ENCODE data around the gene FAM111A. TPM values are rescaled to one million over a fixed set of nuclear protein-coding genes. Genes with fewer than 3 reads are reported as not detected.
"Not testable (repeated sequence)": the region's sequence is repeated elsewhere in the genome, so short reads cannot be mapped to it uniquely, and the experiment has no call there.

Gene FAM111A
- 64.8 and 66.4 TPM in 2 replicates for total RNA-seq

DNA sequence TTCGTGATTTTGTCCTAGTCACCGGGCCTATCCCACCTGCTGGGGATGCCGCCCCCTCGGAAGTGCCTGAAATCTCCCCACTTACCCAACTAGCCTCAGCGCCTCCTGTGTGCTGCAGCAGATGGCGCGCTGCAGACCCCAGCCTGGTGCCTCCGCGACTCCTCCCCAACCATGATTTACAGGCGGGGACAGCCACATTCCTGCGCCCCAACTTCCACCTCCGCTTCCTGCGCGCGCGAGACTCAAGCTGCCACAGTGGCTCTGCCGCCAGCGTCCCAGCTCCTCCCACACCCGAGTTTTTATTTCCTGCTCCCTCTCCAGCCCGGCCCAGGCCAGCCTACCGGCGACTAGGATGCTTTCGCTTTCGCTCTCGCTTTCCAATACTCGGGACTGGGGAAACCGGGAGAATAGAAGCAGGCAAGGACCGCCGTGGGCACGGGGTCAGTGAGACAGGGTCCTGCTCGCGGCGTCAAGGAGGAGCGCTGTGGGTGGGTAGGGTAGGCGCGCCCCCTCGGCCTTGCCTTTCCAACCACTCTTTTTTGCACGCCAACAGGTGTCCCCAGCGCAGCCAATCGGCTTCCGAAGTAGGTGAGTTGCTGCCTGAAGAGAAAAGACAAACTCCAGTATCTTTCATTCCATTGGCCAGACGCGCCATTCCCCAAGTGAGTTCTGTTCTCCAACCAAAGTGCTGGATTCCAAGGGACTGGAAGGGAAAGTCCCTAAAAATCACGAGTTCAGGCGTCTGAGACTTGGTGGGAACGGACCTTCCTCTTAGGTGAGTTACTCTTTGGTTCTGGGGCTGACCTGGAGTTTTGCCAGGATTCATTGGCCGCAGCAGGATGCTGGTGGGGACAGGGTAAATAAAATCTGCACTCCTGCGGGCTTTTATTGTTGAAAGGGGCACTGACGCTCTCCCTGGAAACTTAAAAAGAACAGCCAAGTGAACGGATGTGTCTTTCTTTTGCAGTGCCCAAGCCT, at the start of gene FAM111A:
Gene FAM111A (plus strand): TSS at position 327 of the 978 bp plus-strand sequence. CDS start 6,017 bp downstream, outside the sequence.
- Mint-ChIP-seq H3K27ac (peak within 1 kb of the TSS; percentile 93), H3K4me1 (ENCODE audit: low read depth) (peaks cover 62% of the 10 kb centered on the region), H3K36me3 (ENCODE audit: low read depth) (peaks cover 13% of the 10 kb centered on the region), H3K27me3 (ENCODE audit: insufficient read depth) (no peaks in the 10 kb centered on the region), H3K9me3 (no peaks in the 10 kb centered on the region), H3K4me3 (peak within 1 kb of the TSS; percentile 91)
- intact Hi-C loops (cut with micrococcal nuclease): loop anchor here (1.0 to 10.0 kb wide), 7 partner anchors 15 to 1478 kb away; partner anchors contain the start of genes FAM111B, PATL1, ZDHHC5 and ZFP91
- peak; percentile 88 for DNase-seq (ENCODE audit: low spot score)

- H3K4me3 Mint-ChIP-seq; H3K9me3 Mint-ChIP-seq; intact Hi-C loops (cut with micrococcal nuclease): not testable (repeated sequence)
Measured at GRCh38 chr11:59093576-59093975, 49.1 kb upstream of the FAM111A start.

GRCh38 chr11:59095225-59095624, 47.4 kb upstream of the FAM111A start:
- not testable (repeated sequence) for H3K27ac Mint-ChIP-seq

More at GRCh38 chr11:59093576-59093975, 49.1 kb upstream of the FAM111A start:
- peaks cover 25% of the 10 kb centered on the region for H3K27me3 Mint-ChIP-seq (ENCODE audit: insufficient read depth)
- not testable (repeated sequence) for H3K27ac Mint-ChIP-seq; H3K4me1 Mint-ChIP-seq (ENCODE audit: low read depth); DNase-seq (ENCODE audit: low spot score); H3K36me3 Mint-ChIP-seq (ENCODE audit: low read depth)

DNA sequence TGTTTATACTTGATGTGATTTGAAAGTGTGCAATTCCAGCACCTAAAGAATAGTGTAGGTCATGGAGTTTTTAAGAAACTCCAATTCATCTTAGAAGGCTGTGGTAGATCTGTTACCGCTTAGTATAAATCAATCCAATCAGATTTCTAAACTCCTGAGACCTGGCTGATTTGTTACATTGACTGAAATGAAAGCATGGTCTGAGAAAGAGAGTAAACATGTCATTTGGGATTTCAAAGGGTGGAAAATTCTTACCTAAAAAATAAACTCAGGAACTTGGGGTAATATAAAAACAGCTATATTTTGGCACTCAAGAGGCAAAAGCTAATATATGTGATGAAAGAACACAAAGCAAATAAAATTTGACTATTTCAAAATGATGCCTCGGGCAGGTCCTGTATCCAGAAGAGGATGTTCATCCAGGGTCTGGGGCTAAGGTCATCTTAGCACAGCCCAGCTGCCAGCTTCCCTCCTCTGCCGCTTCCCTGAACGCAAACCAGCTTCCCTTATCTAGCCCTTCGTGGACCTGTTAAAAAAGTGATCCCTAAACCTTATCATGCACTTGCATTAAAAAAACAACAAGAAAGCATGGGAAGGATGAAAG, 46.6 kb upstream of the FAM111A start:
- DNase-seq (ENCODE audit: low spot score); intact Hi-C loops (cut with micrococcal nuclease); H3K36me3 Mint-ChIP-seq (ENCODE audit: low read depth); H3K27ac Mint-ChIP-seq; H3K4me3 Mint-ChIP-seq; H3K9me3 Mint-ChIP-seq: not testable (repeated sequence)
- peaks cover 29% of the 10 kb centered on the region for H3K27me3 Mint-ChIP-seq (ENCODE audit: insufficient read depth)
- H3K4me1 Mint-ChIP-seq (ENCODE audit: low read depth): peaks cover 10% of the 10 kb centered on the region

More at GRCh38 chr11:59095225-59095624, 47.4 kb upstream of the FAM111A start:
- H3K9me3 Mint-ChIP-seq; H3K36me3 Mint-ChIP-seq (ENCODE audit: low read depth); H3K4me3 Mint-ChIP-seq; intact Hi-C loops (cut with micrococcal nuclease); DNase-seq (ENCODE audit: low spot score): not testable (repeated sequence)
- peaks cover 30% of the 10 kb centered on the region for H3K27me3 Mint-ChIP-seq (ENCODE audit: insufficient read depth)
- H3K4me1 Mint-ChIP-seq (ENCODE audit: low read depth): peaks cover 10% of the 10 kb centered on the region

GRCh38 chr11:59097113-59097708, 45.4 kb upstream of the FAM111A start:
- H3K4me1 Mint-ChIP-seq (ENCODE audit: low read depth): peaks cover 18% of the 10 kb centered on the region
- no peak overlapping the region for H3K27ac Mint-ChIP-seq
- no peaks in the 10 kb centered on the region for H3K9me3 Mint-ChIP-seq
- H3K4me3 Mint-ChIP-seq: no peak overlapping the region
- DNase-seq (ENCODE audit: low spot score): peak; percentile 52
- intact Hi-C loops (cut with micrococcal nuclease): loop anchor here (1.0 kb wide), 3 partner anchors 39 to 187 kb away; no protein-coding TSS in a partner anchor
- peaks cover 29% of the 10 kb centered on the region for H3K27me3 Mint-ChIP-seq (ENCODE audit: insufficient read depth)
- no peaks in the 10 kb centered on the region for H3K36me3 Mint-ChIP-seq (ENCODE audit: low read depth)

DNA sequence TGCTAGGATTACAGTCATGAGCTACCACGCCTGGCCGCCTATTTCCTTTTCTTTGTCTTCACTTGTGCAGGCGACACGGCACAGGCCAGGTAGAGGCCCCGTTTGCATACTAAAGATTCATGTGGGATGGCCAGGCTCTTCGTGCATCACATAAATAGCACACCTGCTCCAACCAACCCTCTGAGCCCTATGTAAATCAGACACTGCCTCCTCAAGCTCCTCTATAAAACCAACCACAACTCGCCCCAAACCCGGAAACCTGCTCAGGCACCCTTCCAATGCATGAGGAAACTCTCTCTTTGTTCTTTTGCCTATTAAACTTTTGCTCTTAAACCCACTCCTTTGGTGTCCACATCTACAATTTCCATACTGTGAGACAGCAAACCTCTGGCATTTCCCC, 44.7 kb upstream of the FAM111A start:
- DNase-seq (ENCODE audit: low spot score); H3K36me3 Mint-ChIP-seq (ENCODE audit: low read depth); H3K9me3 Mint-ChIP-seq; H3K4me3 Mint-ChIP-seq; H3K27ac Mint-ChIP-seq: not testable (repeated sequence)
- Mint-ChIP-seq H3K27me3 (ENCODE audit: insufficient read depth) (peaks cover 24% of the 10 kb centered on the region), H3K4me1 (ENCODE audit: low read depth) (peaks cover 22% of the 10 kb centered on the region)
- intact Hi-C loops (cut with micrococcal nuclease): loop anchor here (1.0 kb wide), 3 partner anchors 38 to 186 kb away; no protein-coding TSS in a partner anchor

DNA sequence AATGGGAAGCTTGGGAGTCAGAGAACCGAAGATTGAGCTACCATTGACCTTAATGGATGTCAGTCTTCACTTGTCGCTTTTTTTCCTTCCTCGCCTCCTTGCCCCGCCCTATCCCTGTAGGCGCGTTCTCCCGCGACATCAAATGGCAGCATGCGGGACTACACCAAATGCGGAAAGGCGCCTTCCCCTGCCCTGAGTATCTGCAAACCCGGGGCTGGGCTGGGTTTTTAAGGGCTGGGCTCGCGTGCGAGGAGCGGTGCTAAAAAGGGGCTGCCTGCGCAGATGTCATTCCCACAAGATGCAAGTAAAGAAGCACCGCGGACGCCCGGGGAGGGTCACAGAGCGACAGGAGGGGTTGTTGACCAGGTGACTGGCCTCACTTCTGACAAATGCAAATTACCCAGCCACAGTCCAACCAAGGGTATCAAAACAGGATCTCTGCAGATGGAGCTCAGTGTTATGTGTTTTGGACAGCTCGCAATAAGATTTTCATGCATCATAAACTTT, 40.3 kb upstream of the FAM111A start:
- intact Hi-C loops (cut with micrococcal nuclease): loop anchor here (1.0 to 10.0 kb wide), 2 partner anchors 34 to 452 kb away; no protein-coding TSS in a partner anchor
- Mint-ChIP-seq H3K36me3 (ENCODE audit: low read depth) (no peaks in the 10 kb centered on the region), H3K4me3 (peak overlapping the region; percentile 77), H3K4me1 (ENCODE audit: low read depth) (peaks cover 50% of the 10 kb centered on the region), H3K9me3 (no peaks in the 10 kb centered on the region), H3K27ac (no peak overlapping the region), H3K27me3 (ENCODE audit: insufficient read depth) (peaks cover 15% of the 10 kb centered on the region)
- DNase-seq (ENCODE audit: low spot score): peak; percentile 60

- peaks cover 14% of the 10 kb centered on the region for H3K36me3 Mint-ChIP-seq (ENCODE audit: low read depth)
- peak within 1 kb of the TSS; percentile 82 for H3K27ac Mint-ChIP-seq
- peak within 1 kb of the TSS; percentile 93 for H3K4me3 Mint-ChIP-seq
- H3K9me3 Mint-ChIP-seq: no peaks in the 10 kb centered on the region
- peak; percentile 73 for DNase-seq (ENCODE audit: low spot score)
- no peaks in the 10 kb centered on the region for H3K27me3 Mint-ChIP-seq (ENCODE audit: insufficient read depth)
- peaks cover 80% of the 10 kb centered on the region for H3K4me1 Mint-ChIP-seq (ENCODE audit: low read depth)
- intact Hi-C loops (cut with micrococcal nuclease): loop anchor here (1.0 to 10.0 kb wide), 8 partner anchors 30 to 562 kb away; partner anchors contain the start of genes FAM111A and PATL1
Measured at GRCh38 chr11:59106363-59107336, 36.0 kb upstream of the FAM111A start, which contains the start of gene FAM111B. FAM111B (plus strand) TSS chr11:59107237; CDS start chr11:59109626, 2,389 bp downstream.

- Mint-ChIP-seq H3K4me3 (peak overlapping the region; percentile 93), H3K4me1 (ENCODE audit: low read depth) (peaks cover 77% of the 10 kb centered on the region), H3K36me3 (ENCODE audit: low read depth) (peaks cover 16% of the 10 kb centered on the region), H3K27ac (peak overlapping the region; percentile 82)
- not testable (repeated sequence) for H3K27me3 Mint-ChIP-seq (ENCODE audit: insufficient read depth); H3K9me3 Mint-ChIP-seq
- intact Hi-C loops (cut with micrococcal nuclease): loop anchor here (1.0 to 10.0 kb wide), 7 partner anchors 29 to 561 kb away; partner anchors contain the start of genes FAM111A and PATL1
- DNase-seq (ENCODE audit: low spot score): peak; percentile 17
Measured at GRCh38 chr11:59107721-59108120, 34.9 kb upstream of the FAM111A start.

GRCh38 chr11:59112494-59112893, 30.2 kb upstream of the FAM111A start:
- Mint-ChIP-seq H3K27ac (no peak overlapping the region), H3K27me3 (ENCODE audit: insufficient read depth) (no peaks in the 10 kb centered on the region), H3K4me3 (no peak overlapping the region), H3K9me3 (peaks cover 17% of the 10 kb centered on the region), H3K36me3 (ENCODE audit: low read depth) (peaks cover 63% of the 10 kb centered on the region), H3K4me1 (ENCODE audit: low read depth) (peaks cover 55% of the 10 kb centered on the region)
- intact Hi-C loops (cut with micrococcal nuclease): no loop called here
- DNase-seq (ENCODE audit: low spot score): no peak

DNA sequence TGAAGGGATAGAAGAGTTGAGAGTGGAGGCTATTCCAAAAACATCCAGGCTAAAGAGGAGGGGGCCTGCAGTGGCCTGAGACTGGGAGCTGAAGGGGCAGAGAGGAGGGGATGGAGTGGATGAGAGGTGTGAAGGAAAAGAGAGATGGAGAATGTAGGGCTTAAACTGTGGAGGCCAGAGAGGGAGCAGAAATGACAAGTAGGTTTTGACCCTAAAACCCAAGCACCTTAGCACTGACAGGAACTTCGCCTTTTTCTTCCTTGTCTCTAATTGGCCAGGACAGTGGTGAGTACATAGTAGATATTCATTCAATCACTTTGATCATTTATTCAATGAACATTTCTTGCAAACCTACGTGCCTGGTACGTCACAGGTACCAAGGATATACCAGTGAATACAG, 28.3 kb upstream of the FAM111A start:
- peaks cover 33% of the 10 kb centered on the region for H3K9me3 Mint-ChIP-seq
- intact Hi-C loops (cut with micrococcal nuclease): no loop called here
- H3K27me3 Mint-ChIP-seq (ENCODE audit: insufficient read depth): no peaks in the 10 kb centered on the region
- H3K36me3 Mint-ChIP-seq (ENCODE audit: low read depth): peaks cover 73% of the 10 kb centered on the region
- DNase-seq (ENCODE audit: low spot score): no peak
- H3K4me3 Mint-ChIP-seq: no peak overlapping the region
- H3K4me1 Mint-ChIP-seq (ENCODE audit: low read depth): peaks cover 36% of the 10 kb centered on the region
- H3K27ac Mint-ChIP-seq: no peak overlapping the region

All from activated T-helper 1 cell treated with anti-CD3 and anti-CD28 coated beads, Interleukin-12 subunit alpha, Interleukin-12 subunit beta, Interleukin-2, Interleukin-4 antibody, amounts not matched to agents 30 ng/mL and 10 ng/mL and 1 ng/mL, durations not matched to agents 14 hours and 24 hours and 36 hours (primary cell).